SK-N-SH (cell line): Measurements from ENCODE around the gene RAB3C. TPM values are rescaled to one million over a fixed set of nuclear protein-coding genes. Genes with fewer than 3 reads are reported as not detected.
A peak's percentile ranks its signal among the peaks of the same experiment; 100 is the strongest.

Experiments
- CTCF ChIA-PET: fragments of 300-600, 350-600 bp; formaldehyde crosslinking; extraction: SDS; loops from one replicate; lab custom pipeline; 2021; lab: Yijun Ruan, JAX
- POLR2A ChIA-PET: fragments of 350-600 bp; sonication (Branson Sonifier 250); formaldehyde crosslinking; extraction: SDS; loops from one replicate; lab custom pipeline; 2020; ENCODE audit warnings: antibody characterized with exemption, inconsistent platforms; lab: Yijun Ruan, JAX
- DNase-seq: peaks from one replicate; pipeline ENCODE4 v3.0.0; 2012
- H2AFZ ChIP-seq: fragments of 200-600 bp; sonication (generic); 2 replicates; pipeline ENCODE4 v1.8.1; 2016; ENCODE audit warnings: antibody characterized with exemption, mild to moderate bottlenecking, low read depth
- H3F3A ChIP-seq: fragments of 200-600 bp; sonication (generic); replicated peaks from 2 replicates; pipeline ENCODE3; 2016; ENCODE audit warnings: antibody characterized with exemption, mild to moderate bottlenecking; ENCODE audit not compliant: insufficient read depth
- H3K27ac ChIP-seq, 2 experiments: fragments of 200-500 bp in 1 of 2; fragments of 200-600 bp in 1 of 2; sonication (Bioruptor generic) in 1 of 2; sonication (generic), shearing (Covaris generic) in 1 of 2; 2 replicates each; pipeline versions ENCODE4 v1.5.1 to v1.6.1; 2014 to 2016; ENCODE audit warnings: low read depth in 2 of 2, inconsistent platforms in 1 of 2, low read length in 1 of 2, mild to moderate bottlenecking in 1 of 2, mixed read lengths in 1 of 2
- H3K27me3 ChIP-seq: fragments of 200-600 bp; sonication (generic), shearing (Covaris generic); 2 replicates; pipeline ENCODE4 v1.6.1; 2016; ENCODE audit warnings: mixed run types; ENCODE audit not compliant: insufficient read depth
- H3K36me3 ChIP-seq, 2 experiments: fragments of 200-500 bp in 1 of 2; fragments of 200-600 bp in 1 of 2; sonication (Bioruptor generic) in 1 of 2; sonication (generic) in 1 of 2; replicated peaks in 1 of 2; 2 replicates each; pipeline versions ENCODE3 to v1.5.1; 2014 to 2016; ENCODE audit warnings: low read length in 1 of 2, mild to moderate bottlenecking in 1 of 2; ENCODE audit not compliant: insufficient read depth in 2 of 2, control insufficient read depth in 1 of 2
- H3K4me1 ChIP-seq, 2 experiments: fragments of 200-500 bp in 1 of 2; fragments of 200-600 bp in 1 of 2; sonication (Bioruptor generic) in 1 of 2; sonication (generic), shearing (Covaris generic) in 1 of 2; 2 replicates each; pipeline versions ENCODE4 v1.5.1 to v1.6.1; 2014 to 2016; ENCODE audit warnings: low read depth in 1 of 2, low read length in 1 of 2, mixed run types in 1 of 2; ENCODE audit not compliant: insufficient read depth in 2 of 2, control insufficient read depth in 1 of 2
- H3K4me2 ChIP-seq: fragments of 200-600 bp; sonication (generic), shearing (Covaris generic); 2 replicates; pipeline ENCODE4 v1.6.1; 2017; ENCODE audit warnings: mixed run types
- H3K4me3 ChIP-seq, 2 experiments: fragments of 200-500 bp in 1 of 2; fragments of 200-600 bp in 1 of 2; sonication (Bioruptor generic) in 1 of 2; sonication (generic), shearing (Covaris generic) in 1 of 2; 2 replicates each; pipeline versions ENCODE4 v1.5.1 to v1.8.1; 2014 to 2016; ENCODE audit warnings: low read depth in 2 of 2, inconsistent platforms in 1 of 2, low read length in 1 of 2, mild to moderate bottlenecking in 1 of 2, mixed read lengths in 1 of 2, moderate library complexity in 1 of 2
- H3K79me2 ChIP-seq: fragments of 200-600 bp; sonication (generic); 2 replicates; pipeline ENCODE4 v1.8.1; 2017; ENCODE audit warnings: mild to moderate bottlenecking; ENCODE audit not compliant: insufficient read depth
- H3K9ac ChIP-seq: fragments of 200-600 bp; sonication (generic); 2 replicates; pipeline ENCODE4 v1.6.1; 2017; ENCODE audit warnings: mixed run types
- H3K9me2 ChIP-seq: fragments of 200-600 bp; sonication (generic); 2 replicates; pipeline ENCODE4 v1.6.1; 2017; ENCODE audit warnings: mixed run types
- H3K9me3 ChIP-seq: fragments of 200-600 bp; sonication (generic); 2 replicates; pipeline ENCODE4 v1.6.1; 2017; ENCODE audit warnings: mixed run types, mild to moderate bottlenecking, moderate library complexity
- H4K20me1 ChIP-seq: fragments of 200-600 bp; sonication (generic); 2 replicates; pipeline ENCODE4 v1.6.1; 2017; ENCODE audit warnings: mild to moderate bottlenecking, mixed run types; ENCODE audit not compliant: insufficient read depth
- ELF1 ChIP-seq: IDR thresholded peaks from 2 replicates; pipeline ENCODE4 v1.4.0; 2012
- EP300 ChIP-seq, 2 experiments: IDR thresholded peaks; 2 replicates each; pipeline versions ENCODE4 v1.4.0 to v1.6.1; 2012; ENCODE audit warnings: borderline replicate concordance in 1 of 2, low read depth in 1 of 2, low read length in 1 of 2
- EZH2phosphoT487 ChIP-seq: fragments of 200-600 bp; sonication (generic); IDR thresholded peaks from 2 replicates; pipeline ENCODE4 v1.6.1; 2017; ENCODE audit warnings: low read depth, mixed run types, mild to moderate bottlenecking, antibody characterized with exemption, moderate library complexity, borderline replicate concordance
- FOXM1 ChIP-seq: IDR thresholded peaks from 2 replicates; pipeline ENCODE4 v1.4.0; 2012; ENCODE audit warnings: low read depth, mild to moderate bottlenecking
- GATA2 ChIP-seq: sonication (generic); formaldehyde crosslinking; IDR thresholded peaks from 2 replicates; pipeline ENCODE4 v1.5.0; 2020; ENCODE audit warnings: mild to moderate bottlenecking, missing genetic modification reagents
- IRF3 ChIP-seq: fragments of 150-350 bp; IDR thresholded peaks from 2 replicates; pipeline ENCODE4 v1.6.1; 2016; ENCODE audit warnings: mild to moderate bottlenecking, low read depth, low read length
- JUND ChIP-seq: IDR thresholded peaks from 2 replicates; pipeline ENCODE4 v1.4.0; 2012
- MXI1 ChIP-seq: IDR thresholded peaks from 2 replicates; pipeline ENCODE4 v1.6.1; 2012; ENCODE audit warnings: mild to moderate bottlenecking, low read depth, low read length, improper control_type of control experiment
- NRF1 ChIP-seq: IDR thresholded peaks from 2 replicates; pipeline ENCODE4 v1.6.1; 2012; ENCODE audit warnings: low read depth, mild to moderate bottlenecking, low read length
- RCOR1 ChIP-seq: fragments of 150-350 bp; IDR thresholded peaks from 2 replicates; pipeline ENCODE4 v1.6.1; 2017; ENCODE audit warnings: antibody characterized with exemption, low read length
- SIN3A ChIP-seq: IDR thresholded peaks from 2 replicates; pipeline ENCODE4 v1.6.1; 2012; ENCODE audit warnings: low read depth, mild to moderate bottlenecking, low read length, moderate library complexity, borderline replicate concordance
- TCF12 ChIP-seq: IDR thresholded peaks from 2 replicates; pipeline ENCODE4 v1.4.0; 2012
- TEAD4 ChIP-seq: IDR thresholded peaks from 2 replicates; pipeline ENCODE4 v1.4.0; 2012; ENCODE audit warnings: mild to moderate bottlenecking, borderline replicate concordance; ENCODE audit not compliant: insufficient read depth
- USF1 ChIP-seq: IDR thresholded peaks from 2 replicates; pipeline ENCODE4 v1.4.0; 2012; ENCODE audit warnings: low read depth, borderline replicate concordance
- WGBS: methylation state at CpG from one replicate; pipeline ENCODE4 v1.1.6; 2017; ENCODE audit warnings: low lambda C conversion rate; 5-methylcytosine and 5-hydroxymethylcytosine counted together
- polyA plus RNA-seq, 3 experiments: library from polyadenylated mRNA; depleted of rRNA; stranded (reverse); fragments of >200 nt; gene quantifications; 2 replicates each; pipeline ENCODE4 v1.2.3, GENCODE V29; 2012
- TF ChIP-seq, protein P1 (sequence below): IDR thresholded peaks from 2 replicates; pipeline ENCODE4 v1.6.1; 2012; ENCODE audit warnings: mild to moderate bottlenecking, low read depth, low read length, moderate library complexity
- TF ChIP-seq, protein P2 (sequence below): IDR thresholded peaks from 2 replicates; pipeline ENCODE4 v1.4.0; 2012; ENCODE audit warnings: low read depth
- TF ChIP-seq, protein P3 (sequence below): fragments of 150-350 bp; IDR thresholded peaks from 2 replicates; pipeline ENCODE4 v1.6.1; 2017; ENCODE audit warnings: antibody characterized with exemption, low read length, low read depth, borderline replicate concordance
- TF ChIP-seq, protein P4 (sequence below): IDR thresholded peaks from 2 replicates; pipeline ENCODE4 v1.4.0; 2012; ENCODE audit warnings: low read depth, borderline replicate concordance

The RAB3C gene
- polyA plus RNA-seq, 1 of the 3 experiments (the other 2 are of a cell fraction): 0.03 TPM

DNA sequence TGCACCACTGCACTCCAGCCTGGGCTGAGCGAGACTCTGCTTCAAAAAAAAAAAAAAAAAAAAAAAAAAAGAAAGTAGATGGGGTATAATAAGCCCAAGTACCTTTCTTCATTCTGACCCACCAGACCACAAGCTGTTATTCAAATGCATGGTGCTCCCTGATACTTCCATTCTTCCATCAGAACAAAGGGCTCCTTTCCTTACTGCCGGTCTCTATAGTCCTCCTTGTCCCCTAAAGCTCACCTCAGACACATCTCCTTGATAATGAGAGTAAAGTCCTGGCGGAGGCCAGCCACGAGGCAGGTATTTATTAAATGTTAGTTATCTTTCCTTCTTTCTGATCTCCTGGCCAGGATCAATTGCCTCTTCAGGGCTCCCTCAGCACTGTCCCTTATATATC is 162.5 kb downstream of the RAB3C start (continued):
- TF ChIP-seq, protein P1, sequence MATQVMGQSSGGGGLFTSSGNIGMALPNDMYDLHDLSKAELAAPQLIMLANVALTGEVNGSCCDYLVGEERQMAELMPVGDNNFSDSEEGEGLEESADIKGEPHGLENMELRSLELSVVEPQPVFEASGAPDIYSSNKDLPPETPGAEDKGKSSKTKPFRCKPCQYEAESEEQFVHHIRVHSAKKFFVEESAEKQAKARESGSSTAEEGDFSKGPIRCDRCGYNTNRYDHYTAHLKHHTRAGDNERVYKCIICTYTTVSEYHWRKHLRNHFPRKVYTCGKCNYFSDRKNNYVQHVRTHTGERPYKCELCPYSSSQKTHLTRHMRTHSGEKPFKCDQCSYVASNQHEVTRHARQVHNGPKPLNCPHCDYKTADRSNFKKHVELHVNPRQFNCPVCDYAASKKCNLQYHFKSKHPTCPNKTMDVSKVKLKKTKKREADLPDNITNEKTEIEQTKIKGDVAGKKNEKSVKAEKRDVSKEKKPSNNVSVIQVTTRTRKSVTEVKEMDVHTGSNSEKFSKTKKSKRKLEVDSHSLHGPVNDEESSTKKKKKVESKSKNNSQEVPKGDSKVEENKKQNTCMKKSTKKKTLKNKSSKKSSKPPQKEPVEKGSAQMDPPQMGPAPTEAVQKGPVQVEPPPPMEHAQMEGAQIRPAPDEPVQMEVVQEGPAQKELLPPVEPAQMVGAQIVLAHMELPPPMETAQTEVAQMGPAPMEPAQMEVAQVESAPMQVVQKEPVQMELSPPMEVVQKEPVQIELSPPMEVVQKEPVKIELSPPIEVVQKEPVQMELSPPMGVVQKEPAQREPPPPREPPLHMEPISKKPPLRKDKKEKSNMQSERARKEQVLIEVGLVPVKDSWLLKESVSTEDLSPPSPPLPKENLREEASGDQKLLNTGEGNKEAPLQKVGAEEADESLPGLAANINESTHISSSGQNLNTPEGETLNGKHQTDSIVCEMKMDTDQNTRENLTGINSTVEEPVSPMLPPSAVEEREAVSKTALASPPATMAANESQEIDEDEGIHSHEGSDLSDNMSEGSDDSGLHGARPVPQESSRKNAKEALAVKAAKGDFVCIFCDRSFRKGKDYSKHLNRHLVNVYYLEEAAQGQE: no peak

DNA sequence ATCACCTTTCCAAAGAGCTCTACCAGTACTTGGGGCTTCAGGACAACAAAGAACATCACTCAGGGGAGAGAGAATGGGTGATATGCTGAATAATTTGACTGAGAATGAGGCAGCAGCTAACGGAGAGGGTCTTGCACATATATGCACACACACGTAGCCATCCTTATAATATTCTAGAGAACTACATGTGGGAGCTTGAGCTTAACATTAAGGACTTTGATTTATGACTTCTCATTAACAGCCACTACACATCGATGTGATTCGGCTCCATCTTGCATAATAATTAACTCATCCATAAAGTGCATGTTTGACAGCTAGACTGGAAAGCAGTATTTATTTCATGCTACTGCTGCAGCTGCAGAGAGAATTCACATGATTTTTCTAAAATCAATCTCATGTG is 163.4 kb downstream of the RAB3C start:
- H3K4me1 ChIP-seq: peaks cover 0 to 8% of the 10 kb centered on the region in 2 experiments; a peak in 2 of 4 replicates
- H3K9me2 ChIP-seq: no peaks in the 10 kb centered on the region
- H3K27me3 ChIP-seq: no peaks in the 10 kb centered on the region
- no peak overlapping the region for H3K4me2 ChIP-seq
- peak overlapping the region in 1 of 2 experiments; percentile 72; a peak in 2 of 4 replicates for H3K27ac ChIP-seq
- ChIA-PET POLR2A (no interaction called here), CTCF (no interaction called here)
- no peak overlapping the region for H3K9ac ChIP-seq
- 41% methylated on average over 4 of the region's 4 CpGs for WGBS
- H3K4me3 ChIP-seq: no peak overlapping the region
- no peak overlapping the region for H2AFZ ChIP-seq
- H3K36me3 ChIP-seq: no peaks in the 10 kb centered on the region
- peak; percentile 9 for DNase-seq
- peaks cover 4% of the 10 kb centered on the region for H3F3A ChIP-seq
- TF ChIP-seq, protein P2, sequence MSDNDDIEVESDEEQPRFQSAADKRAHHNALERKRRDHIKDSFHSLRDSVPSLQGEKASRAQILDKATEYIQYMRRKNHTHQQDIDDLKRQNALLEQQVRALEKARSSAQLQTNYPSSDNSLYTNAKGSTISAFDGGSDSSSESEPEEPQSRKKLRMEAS: no peak
- TF ChIP-seq TCF12 (no peak), TEAD4 (no peak), ELF1 (no peak), USF1 (no peak), FOXM1 (no peak), EZH2phosphoT487 (no peak), NRF1 (no peak), IRF3 (no peak), GATA2 (CRISPR knock-in tag) (no peak), MXI1 (no peak), EP300 (IDR thresholded peaks at IDR 0.05; ENCODE audit: borderline replicate concordance in 1 of 2, low read depth in 1 of 2, low read length in 1 of 2) (no peak), RCOR1 (no peak), JUND (no peak), SIN3A (no peak)
- TF ChIP-seq, protein P3, sequence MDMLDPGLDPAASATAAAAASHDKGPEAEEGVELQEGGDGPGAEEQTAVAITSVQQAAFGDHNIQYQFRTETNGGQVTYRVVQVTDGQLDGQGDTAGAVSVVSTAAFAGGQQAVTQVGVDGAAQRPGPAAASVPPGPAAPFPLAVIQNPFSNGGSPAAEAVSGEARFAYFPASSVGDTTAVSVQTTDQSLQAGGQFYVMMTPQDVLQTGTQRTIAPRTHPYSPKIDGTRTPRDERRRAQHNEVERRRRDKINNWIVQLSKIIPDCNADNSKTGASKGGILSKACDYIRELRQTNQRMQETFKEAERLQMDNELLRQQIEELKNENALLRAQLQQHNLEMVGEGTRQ: no peak
- TF ChIP-seq, protein P4, sequence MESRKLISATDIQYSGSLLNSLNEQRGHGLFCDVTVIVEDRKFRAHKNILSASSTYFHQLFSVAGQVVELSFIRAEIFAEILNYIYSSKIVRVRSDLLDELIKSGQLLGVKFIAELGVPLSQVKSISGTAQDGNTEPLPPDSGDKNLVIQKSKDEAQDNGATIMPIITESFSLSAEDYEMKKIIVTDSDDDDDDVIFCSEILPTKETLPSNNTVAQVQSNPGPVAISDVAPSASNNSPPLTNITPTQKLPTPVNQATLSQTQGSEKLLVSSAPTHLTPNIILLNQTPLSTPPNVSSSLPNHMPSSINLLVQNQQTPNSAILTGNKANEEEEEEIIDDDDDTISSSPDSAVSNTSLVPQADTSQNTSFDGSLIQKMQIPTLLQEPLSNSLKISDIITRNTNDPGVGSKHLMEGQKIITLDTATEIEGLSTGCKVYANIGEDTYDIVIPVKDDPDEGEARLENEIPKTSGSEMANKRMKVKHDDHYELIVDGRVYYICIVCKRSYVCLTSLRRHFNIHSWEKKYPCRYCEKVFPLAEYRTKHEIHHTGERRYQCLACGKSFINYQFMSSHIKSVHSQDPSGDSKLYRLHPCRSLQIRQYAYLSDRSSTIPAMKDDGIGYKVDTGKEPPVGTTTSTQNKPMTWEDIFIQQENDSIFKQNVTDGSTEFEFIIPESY: no peak
- H3K79me2 ChIP-seq: no peaks in the 10 kb centered on the region
- H4K20me1 ChIP-seq: no peaks in the 10 kb centered on the region
- H3K9me3 ChIP-seq: no peaks in the 10 kb centered on the region
